ENCODE measurements around the gene EML3. TPM values are rescaled to one million over a fixed set of nuclear protein-coding genes. Genes with fewer than 3 reads are reported as not detected.

The EML3 gene
- total and polyA plus RNA-seq, 12 donors, result 9.7 to 198 (median 36.3) TPM

GRCh38 chr11:62556875-62557631 is 55.5 kb downstream of the EML3 start:
- Histone ChIP-seq H3K9me3 (replicated peaks in 1 of 3) (no peaks in the 10 kb centered on the region), H3K27ac (peak overlapping the region; percentile 15 to 96 (median 74)), H3K27me3 (no peaks in the 10 kb centered on the region), H3K4me3 (no peak overlapping the region), H3K36me3 (replicated peaks in 1 of 2) (peaks cover 0 to 30% of the 10 kb centered on the region in 2 donors), H3K4me1 (replicated peaks in 1 of 2) (peaks cover 42 to 66% of the 10 kb centered on the region in 2 donors)
- DNase-seq, result no peak
- WGBS, 4 donors, result 48 to 73% (median 58%) methylated on average over 3 of the region's 3 CpGs
- intact Hi-C loops (cut with DNase I), result no loop called here
- no peak for TF ChIP-seq CTCF (IDR thresholded peaks at IDR 0.05)
- no peak for TF ChIP-seq POLR2A (IDR thresholded peaks at IDR 0.05)

GRCh38 chr11:62556108-62556874 is 56.3 kb downstream of the EML3 start:
- WGBS, 4 donors, result 0 to 13% (median 10%) methylated on average over 8 to 14 of the region's 14 CpGs
- Histone ChIP-seq H3K27me3 (no peaks in the 10 kb centered on the region), H3K4me3 (peak overlapping the region in 1 of 4 donors; percentile 12), H3K36me3 (replicated peaks in 1 of 2) (peaks cover 0 to 23% of the 10 kb centered on the region in 2 donors), H3K27ac (peak overlapping the region; percentile 36 to 96 (median 74)), H3K9me3 (replicated peaks in 1 of 3) (no peaks in the 10 kb centered on the region), H3K4me1 (replicated peaks in 1 of 2) (peaks cover 45 to 74% of the 10 kb centered on the region in 2 donors)
- peak in 1 of 2 donors; percentile 35 for TF ChIP-seq POLR2A (IDR thresholded peaks at IDR 0.05)
- TF ChIP-seq CTCF (IDR thresholded peaks at IDR 0.05), result no peak
- intact Hi-C loops (cut with DNase I), result no loop called here
- DNase-seq, result peak; percentile 87 to 97 (median 96)

- DNase-seq, result peak in 1 of 7 donors; percentile 44
- peak overlapping the region in 1 of 4 donors; percentile 12 for H3K4me3 ChIP-seq
- H3K4me1 ChIP-seq (replicated peaks in 1 of 2), result peaks cover 41 to 68% of the 10 kb centered on the region in 2 donors
- 23 to 41% (median 35%) methylated on average over 4 of the region's 4 CpGs for WGBS, 4 donors
- peak overlapping the region; percentile 36 to 96 (median 74) for H3K27ac ChIP-seq
- no peak for TF ChIP-seq CTCF (IDR thresholded peaks at IDR 0.05)
- H3K36me3 ChIP-seq (replicated peaks in 1 of 2), result peaks cover 0 to 20% of the 10 kb centered on the region in 2 donors
- intact Hi-C loops (cut with DNase I), result no loop called here
- no peaks in the 10 kb centered on the region for H3K9me3 ChIP-seq (replicated peaks in 1 of 3)
- H3K27me3 ChIP-seq, result no peaks in the 10 kb centered on the region
These were observed 57.0 kb downstream of the EML3 start for GRCh38 chr11:62555464-62556107.
